PC-9 (cell line): ENCODE data around the gene PYGB. TPM values are rescaled to one million over a fixed set of nuclear protein-coding genes. Genes with fewer than 3 reads are reported as not detected.

ENCODE experiments used
- BruUV-seq: library from RNA; stranded (reverse); fragments of 400-500 nt; replicated peaks from 2 replicates; lab custom pipeline; 2021; lab: Mats Ljungman, UMichigan
- CTCF ChIA-PET: fragments of 300-600 bp; sonication (Branson Sonifier 250); formaldehyde crosslinking; loops from one replicate; lab custom pipeline; 2022; ENCODE audit warnings: antibody characterized with exemption; lab: Charles Lee
- POLR2A ChIA-PET: fragments of 300-600 bp; sonication (Branson Sonifier 250); formaldehyde crosslinking; loops from one replicate; lab custom pipeline; 2022; ENCODE audit warnings: antibody characterized with exemption; ENCODE audit not compliant: unreplicated experiment; lab: Charles Lee
- DNase-seq, 2 experiments: peaks; one replicate each; pipeline versions ENCODE4 v3.0.0 to v3.0.0-alpha.2; 2015 to 2022; ENCODE audit warnings: mixed read lengths in 1 of 2
- H2AFZ ChIP-seq: fragments of 200-600 bp; sonication (generic); 2 replicates; pipeline ENCODE4 v1.8.1; 2017; ENCODE audit warnings: antibody characterized with exemption
- H3F3A ChIP-seq: fragments of 200-600 bp; sonication (generic); 2 replicates; pipeline ENCODE4 v1.8.1; 2017; ENCODE audit warnings: antibody characterized with exemption, mild to moderate bottlenecking, low read depth; ENCODE audit not compliant: insufficient read depth
- H3K27ac ChIP-seq: fragments of 200-600 bp; sonication (generic); 2 replicates; pipeline ENCODE4 v1.6.1; 2016; ENCODE audit warnings: mixed run types
- H3K27me3 ChIP-seq: fragments of 200-600 bp; sonication (generic); 2 replicates; pipeline ENCODE4 v1.6.1; 2016; ENCODE audit warnings: low read depth, mixed run types; ENCODE audit not compliant: insufficient read depth
- H3K36me3 ChIP-seq: fragments of 200-600 bp; sonication (generic); 2 replicates; pipeline ENCODE4 v1.6.1; 2016; ENCODE audit warnings: low read depth, mixed run types
- H3K4me1 ChIP-seq: fragments of 200-600 bp; sonication (generic); replicated peaks from 2 replicates; pipeline ENCODE4 v1.6.1; 2016; ENCODE audit warnings: mixed run types; ENCODE audit not compliant: insufficient read depth
- H3K4me2 ChIP-seq: fragments of 200-600 bp; sonication (generic); 2 replicates; pipeline ENCODE4 v1.6.1; 2017; ENCODE audit warnings: mixed run types
- H3K4me3 ChIP-seq: fragments of 200-600 bp; sonication (generic); 2 replicates; pipeline ENCODE4 v1.6.1; 2016; ENCODE audit warnings: mixed run types
- H3K79me2 ChIP-seq: fragments of 200-600 bp; sonication (generic); 2 replicates; pipeline ENCODE4 v1.6.1; 2017; ENCODE audit warnings: low read depth, mixed run types
- H3K9me2 ChIP-seq: fragments of 200-600 bp; sonication (generic); 2 replicates; pipeline ENCODE4 v1.8.1; 2017; ENCODE audit warnings: mild to moderate bottlenecking; ENCODE audit not compliant: insufficient read depth
- H3K9me3 ChIP-seq: fragments of 200-600 bp; sonication (generic); 2 replicates; pipeline ENCODE4 v1.8.1; 2016; ENCODE audit warnings: low read depth; ENCODE audit not compliant: insufficient read depth
- H4K20me1 ChIP-seq: fragments of 200-600 bp; sonication (generic); 2 replicates; pipeline ENCODE4 v1.8.1; 2017; ENCODE audit not compliant: insufficient read depth
- CTCF ChIP-seq: fragments of 200-600 bp; sonication (generic); conservative IDR thresholded peaks from 2 replicates; pipeline ENCODE4 v1.6.1; 2017; ENCODE audit warnings: mixed run types, antibody characterized with exemption, mild to moderate bottlenecking, moderate library complexity
- EZH2 ChIP-seq: fragments of 200-600 bp; sonication (generic); IDR thresholded peaks from 2 replicates; pipeline ENCODE4 v1.8.0; 2017; ENCODE audit warnings: antibody characterized with exemption, low read depth
- intact Hi-C: fragments of 100-400 bp; cut with micrococcal nuclease; formaldehyde crosslinking; loops from one replicate; pipeline ENCODE4 v1.10.0; 2022; ENCODE audit not compliant: unreplicated experiment
- total RNA-seq: library from RNA; stranded (reverse); gene quantifications from 2 replicates; pipeline ENCODE4 v1.2.3, GENCODE V29; 2021

The PYGB gene
- total RNA-seq, 1 experiment from 2014 or later: 133 TPM

GRCh38 chr20:25236450-25237304 is 11.2 kb upstream of the PYGB start:
- H3K79me2 ChIP-seq: no peaks in the 10 kb centered on the region
- no peak overlapping the region for H3K4me3 ChIP-seq
- ChIA-PET POLR2A (interaction anchor here (1.2 kb wide), 1 partner anchor 11 kb away, joined by 3 read pairs; the partner anchor contains the start of gene PYGB), CTCF (interaction anchor here (0.6 kb wide), 1 partner anchor 17 kb away, joined by 3 read pairs; no protein-coding TSS in a partner anchor)
- no peaks in the 10 kb centered on the region for H3K9me3 ChIP-seq
- no TSS peak for BruUV-seq
- H3K27me3 ChIP-seq: no peaks in the 10 kb centered on the region
- peaks cover 85% of the 10 kb centered on the region for H3K4me1 ChIP-seq
- peak overlapping the region; percentile 98 for H3K27ac ChIP-seq
- no peaks in the 10 kb centered on the region for H3K36me3 ChIP-seq
- peaks cover 50% of the 10 kb centered on the region for H3F3A ChIP-seq
- no peaks in the 10 kb centered on the region for H3K9me2 ChIP-seq
- no peak overlapping the region for H2AFZ ChIP-seq
- intact Hi-C loops: loop anchor here (5.0 kb wide), 3 partner anchors 59 to 1104 kb away; no protein-coding TSS in a partner anchor
- H4K20me1 ChIP-seq: no peaks in the 10 kb centered on the region
- TF ChIP-seq EZH2: no peak
- TF ChIP-seq CTCF: no peak
- H3K4me2 ChIP-seq: peak overlapping the region; percentile 46; the same call in 1 of the 2 replicates
- no peak for DNase-seq

- H3K4me1 ChIP-seq: peaks cover 77% of the 10 kb centered on the region
- TF ChIP-seq EZH2: no peak
- no peak for TF ChIP-seq CTCF
- peak; percentile 82 to 99 for DNase-seq
- no peaks in the 10 kb centered on the region for H3K79me2 ChIP-seq
- H3K4me3 ChIP-seq: no peak overlapping the region
- no peaks in the 10 kb centered on the region for H3K27me3 ChIP-seq
- BruUV-seq: no TSS peak
- no peak overlapping the region for H2AFZ ChIP-seq
- peaks cover 42% of the 10 kb centered on the region for H3F3A ChIP-seq
- ChIA-PET CTCF (interaction anchor here (0.6 kb wide), 1 partner anchor 16 kb away, joined by 3 read pairs; no protein-coding TSS in a partner anchor), POLR2A (interaction anchor here (0.5 kb wide), 1 partner anchor 12 kb away, joined by 3 read pairs; no protein-coding TSS in a partner anchor)
- no peaks in the 10 kb centered on the region for H3K36me3 ChIP-seq
- no peaks in the 10 kb centered on the region for H3K9me2 ChIP-seq
- intact Hi-C loops: loop anchor here (1.0 to 5.0 kb wide), 5 partner anchors 10 to 1105 kb away; no protein-coding TSS in a partner anchor
- H3K9me3 ChIP-seq: no peaks in the 10 kb centered on the region
- H3K27ac ChIP-seq: peak overlapping the region; percentile 98
- no peaks in the 10 kb centered on the region for H4K20me1 ChIP-seq
- H3K4me2 ChIP-seq: peak overlapping the region; percentile 63
Observed at GRCh38 chr20:25237610-25238318, 10.1 kb upstream of the PYGB start.

GRCh38 chr20:25238319-25239037 is 9.4 kb upstream of the PYGB start:
- Histone ChIP-seq H3K4me1 (peaks cover 70% of the 10 kb centered on the region), H3K4me3 (no peak overlapping the region), H3K36me3 (no peaks in the 10 kb centered on the region), H2AFZ (no peak overlapping the region), H3K79me2 (no peaks in the 10 kb centered on the region), H3K27ac (peak overlapping the region; percentile 98), H3K9me3 (no peaks in the 10 kb centered on the region), H4K20me1 (no peaks in the 10 kb centered on the region), H3K27me3 (no peaks in the 10 kb centered on the region), H3F3A (peaks cover 37% of the 10 kb centered on the region), H3K4me2 (peak overlapping the region; percentile 63), H3K9me2 (no peaks in the 10 kb centered on the region)
- CTCF ChIA-PET: no interaction called here
- peak; percentile 47 to 62 for DNase-seq
- POLR2A ChIA-PET: no interaction called here
- intact Hi-C loops: loop anchor here (1.0 to 5.0 kb wide), 5 partner anchors 9 to 1106 kb away; no protein-coding TSS in a partner anchor
- TF ChIP-seq CTCF (no peak), EZH2 (no peak)
- BruUV-seq: TSS peak; percentile 93
